Duodenal mucosa (tissue), 2 donors: Measurements from ENCODE around the gene GGT7.
"Not testable (repeated sequence)": the region's sequence is repeated elsewhere in the genome, so short reads cannot be mapped to it uniquely, and the experiment has no call there.

Source experiments
- H3K27ac ChIP-seq: one replicate; pipeline ENCODE4 v1.7.0; 2013; ENCODE audit warnings: low read depth, low read length
- H3K27me3 ChIP-seq, 2 donors: one replicate each; pipeline ENCODE4 v1.7.0; 2013; ENCODE audit warnings: low read length in 2 of 2, control low read depth in 1 of 2; ENCODE audit not compliant: insufficient read depth in 2 of 2, control insufficient read depth in 1 of 2
- H3K36me3 ChIP-seq, 2 donors: one replicate each; pipeline ENCODE4 v1.7.0; 2013; ENCODE audit warnings: low read length in 2 of 2, control low read depth in 1 of 2; ENCODE audit not compliant: insufficient read depth in 2 of 2, control insufficient read depth in 1 of 2
- H3K4me1 ChIP-seq, 2 donors: one replicate each; pipeline ENCODE4 v1.7.0; 2013; ENCODE audit warnings: low read length in 2 of 2, control low read depth in 1 of 2; ENCODE audit not compliant: insufficient read depth in 2 of 2, control insufficient read depth in 1 of 2
- H3K4me3 ChIP-seq, 2 donors: one replicate each; pipeline ENCODE4 v1.7.0; 2013; ENCODE audit warnings: low read length in 2 of 2, low read depth in 1 of 2
- H3K9ac ChIP-seq, 2 donors: one replicate each; pipeline ENCODE4 v1.7.0; 2013; ENCODE audit warnings: low read length in 2 of 2, low read depth in 1 of 2
- H3K9me3 ChIP-seq, 2 donors: one replicate each; pipeline ENCODE4 v1.7.0; 2013; ENCODE audit warnings: low read length in 2 of 2, control low read depth in 1 of 2; ENCODE audit not compliant: control insufficient read depth in 1 of 2

GGT7 gene

DNA sequence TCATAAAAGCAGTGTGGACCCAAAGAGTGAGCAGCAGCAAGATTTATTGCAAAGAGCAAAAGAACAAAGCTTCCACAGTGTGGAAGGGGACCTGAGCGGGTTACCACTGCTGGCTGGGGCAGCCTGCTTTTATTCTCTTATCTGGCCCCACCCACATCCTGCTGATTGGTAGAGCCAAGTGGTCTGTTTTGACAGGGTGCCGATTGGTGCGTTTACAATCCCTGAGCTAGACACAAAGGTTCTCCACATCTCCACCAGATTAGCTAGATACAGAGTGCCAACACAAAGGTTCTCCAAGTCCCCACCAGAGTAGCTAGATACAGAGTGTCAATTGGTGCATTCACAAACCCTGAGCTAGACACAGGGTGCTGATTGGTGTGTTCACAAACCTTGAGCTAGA is 25.5 kb upstream of the GGT7 start:
- not testable (repeated sequence) for H3K9ac ChIP-seq, H3K27ac ChIP-seq, H3K4me3 ChIP-seq, H3K9me3 ChIP-seq, H3K36me3 ChIP-seq, H3K27me3 ChIP-seq
- H3K4me1 ChIP-seq: peaks cover 20 to 22% of the 10 kb centered on the region in 2 donors

DNA sequence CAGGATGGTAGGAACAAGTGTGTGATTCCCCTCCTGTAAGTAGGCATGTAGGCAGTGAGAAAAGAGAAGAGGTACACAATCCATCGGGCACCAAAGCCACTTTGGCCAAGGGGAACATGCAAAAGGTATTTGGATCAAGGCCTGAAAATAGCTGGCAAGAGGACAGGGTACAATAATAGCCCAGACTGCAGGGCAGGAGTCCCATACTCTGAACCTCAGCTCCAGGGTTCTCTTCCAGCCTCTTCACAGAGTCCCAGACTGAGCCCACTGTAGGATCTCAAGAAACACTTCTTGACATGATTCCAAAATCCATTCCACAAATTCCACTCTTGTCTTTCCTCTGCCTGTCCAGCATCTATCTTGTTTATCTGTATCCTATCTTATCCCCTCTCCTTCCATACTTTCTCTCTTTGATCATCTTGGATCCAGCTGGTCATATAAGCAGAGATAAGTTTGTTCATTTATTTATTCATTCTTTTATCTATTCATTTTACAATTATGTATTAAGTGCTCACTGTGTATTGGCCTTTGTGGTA is 23.5 kb upstream of the GGT7 start:
- no peak overlapping the region for H3K27ac ChIP-seq

DNA sequence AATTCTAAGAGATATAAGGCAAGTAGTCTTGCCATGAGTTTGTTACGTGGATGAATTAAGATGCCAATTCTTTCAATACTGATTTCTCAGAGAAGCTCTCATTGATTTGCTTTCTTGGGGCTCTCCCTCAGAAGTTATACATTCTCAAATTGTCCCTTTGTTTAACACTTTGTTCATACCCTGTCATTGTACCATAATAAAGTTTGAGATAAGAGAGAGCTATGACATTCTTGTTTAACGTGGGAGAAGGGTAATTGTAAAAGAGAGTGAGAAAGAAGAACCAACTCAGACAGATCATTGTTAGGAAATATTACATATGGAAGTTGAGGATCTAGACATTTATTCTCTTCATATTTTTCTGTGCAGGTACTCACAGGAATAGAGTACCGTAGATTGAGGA is 22.8 kb upstream of the GGT7 start:
- H3K27ac ChIP-seq: no peak overlapping the region
- no peaks in the 10 kb centered on the region for H3K27me3 ChIP-seq
- H3K9ac ChIP-seq: no peak overlapping the region

More for the DNA sequence above, 23.5 kb upstream of the GGT7 start:
- Histone ChIP-seq H3K9me3 (no peaks in the 10 kb centered on the region), H3K27me3 (no peaks in the 10 kb centered on the region), H3K36me3 (peaks cover 6 to 10% of the 10 kb centered on the region in 2 donors), H3K4me3 (no peak overlapping the region), H3K4me1 (peaks cover 29 to 33% of the 10 kb centered on the region in 2 donors), H3K9ac (no peak overlapping the region)

DNA sequence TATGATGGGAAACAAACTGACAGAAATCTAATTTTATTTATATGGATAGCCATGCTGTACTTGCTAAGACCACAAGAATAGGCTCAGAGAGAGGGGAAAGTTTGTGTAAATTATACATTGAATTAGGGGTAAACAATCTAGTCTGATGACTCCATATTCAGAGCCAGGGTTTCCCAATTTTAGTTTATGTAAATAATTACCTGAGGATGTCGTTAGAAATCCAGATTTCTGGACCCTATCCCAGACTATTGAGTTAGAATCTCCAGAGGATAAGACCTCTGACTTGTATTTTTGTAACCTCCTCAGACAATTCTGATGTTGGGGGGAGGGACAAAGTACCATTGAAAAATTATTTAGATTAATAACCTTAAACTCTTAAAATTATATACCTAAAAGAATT is 22.1 kb upstream of the GGT7 start:
- H3K9ac ChIP-seq: no peak overlapping the region
- no peak overlapping the region for H3K27ac ChIP-seq
- no peaks in the 10 kb centered on the region for H3K27me3 ChIP-seq
- H3K9me3 ChIP-seq: no peaks in the 10 kb centered on the region
- H3K4me1 ChIP-seq: peaks cover 32 to 40% of the 10 kb centered on the region in 2 donors
- H3K36me3 ChIP-seq: peaks cover 4 to 7% of the 10 kb centered on the region in 2 donors
- no peak overlapping the region for H3K4me3 ChIP-seq

More for the DNA sequence above, 22.8 kb upstream of the GGT7 start:
- Histone ChIP-seq H3K9me3 (no peaks in the 10 kb centered on the region), H3K36me3 (peaks cover 4 to 7% of the 10 kb centered on the region in 2 donors), H3K4me1 (peaks cover 29 to 35% of the 10 kb centered on the region in 2 donors), H3K4me3 (no peak overlapping the region)

DNA sequence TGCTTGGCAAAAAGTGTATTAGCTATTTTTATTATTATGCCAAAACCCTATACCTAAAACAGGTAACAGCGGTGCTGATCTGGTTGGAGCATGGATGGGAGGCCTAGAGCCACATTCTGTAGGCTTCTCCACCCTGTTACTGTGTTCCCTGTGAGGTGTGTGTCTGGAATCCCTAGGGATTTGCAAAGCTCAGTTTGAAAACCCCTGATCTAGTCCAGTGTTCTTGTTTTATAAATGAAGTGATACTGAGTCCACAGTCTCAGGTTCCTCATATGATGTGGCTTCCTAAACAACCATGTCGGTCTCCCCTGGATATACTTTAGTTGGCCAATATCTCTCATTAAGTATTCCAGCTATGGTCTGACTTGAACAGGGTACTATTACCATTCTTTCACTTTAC is 20.0 kb upstream of the GGT7 start:
- peaks cover 5 to 8% of the 10 kb centered on the region in 2 donors for H3K36me3 ChIP-seq
- no peaks in the 10 kb centered on the region for H3K9me3 ChIP-seq
- no peak overlapping the region for H3K27ac ChIP-seq
- H3K27me3 ChIP-seq: no peaks in the 10 kb centered on the region
- H3K4me3 ChIP-seq: no peak overlapping the region
- no peak overlapping the region for H3K9ac ChIP-seq
- peaks cover 32 to 40% of the 10 kb centered on the region in 2 donors for H3K4me1 ChIP-seq

DNA sequence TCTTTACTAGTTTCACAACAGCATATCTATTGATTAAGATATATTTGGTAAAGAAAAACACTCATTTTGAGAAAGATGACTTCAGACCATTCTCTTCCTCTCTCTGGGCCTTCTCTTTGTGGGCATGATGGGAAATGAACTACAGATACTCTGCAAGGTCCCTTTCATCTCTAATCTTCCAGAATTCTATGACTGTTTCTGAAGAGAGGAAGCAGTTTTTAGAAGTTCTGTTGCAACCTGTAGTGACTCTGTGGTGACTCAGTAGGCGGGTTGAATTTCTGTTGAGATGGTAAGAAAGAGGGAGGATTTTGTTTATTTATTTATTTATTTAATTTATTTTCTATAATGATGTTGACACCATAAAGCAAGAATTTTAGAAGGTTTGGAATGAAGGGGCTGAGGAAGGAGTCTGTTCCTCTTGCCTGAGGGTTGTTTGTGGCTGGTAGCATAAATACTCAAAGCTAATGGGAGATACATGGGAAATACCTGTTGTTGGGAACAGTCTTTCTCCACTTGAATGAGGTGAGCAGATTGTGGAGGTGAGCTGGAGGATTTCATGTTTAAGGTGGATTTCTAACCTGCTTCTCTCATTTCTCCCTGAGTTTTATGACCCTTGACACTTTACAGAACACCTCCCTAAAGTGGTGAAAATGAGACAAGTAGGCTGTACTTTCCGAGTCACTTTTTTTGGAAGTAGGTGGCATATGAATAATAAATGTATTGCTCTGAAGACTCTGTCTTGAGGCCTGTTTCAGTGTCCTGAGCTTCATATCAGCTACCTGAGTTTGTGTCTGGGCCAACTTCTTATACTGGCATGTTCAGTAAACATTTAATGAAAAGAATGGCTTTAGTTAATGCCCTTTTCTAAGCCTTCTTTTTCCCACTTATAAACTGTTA is 18.8 kb upstream of the GGT7 start:
- H3K9me3 ChIP-seq: no peaks in the 10 kb centered on the region
- H3K9ac ChIP-seq: no peak overlapping the region
- no peak overlapping the region for H3K4me3 ChIP-seq
- peaks cover 8 to 9% of the 10 kb centered on the region in 2 donors for H3K36me3 ChIP-seq
- no peak overlapping the region for H3K27ac ChIP-seq
- peaks cover 31 to 38% of the 10 kb centered on the region in 2 donors for H3K4me1 ChIP-seq
- no peaks in the 10 kb centered on the region for H3K27me3 ChIP-seq

DNA sequence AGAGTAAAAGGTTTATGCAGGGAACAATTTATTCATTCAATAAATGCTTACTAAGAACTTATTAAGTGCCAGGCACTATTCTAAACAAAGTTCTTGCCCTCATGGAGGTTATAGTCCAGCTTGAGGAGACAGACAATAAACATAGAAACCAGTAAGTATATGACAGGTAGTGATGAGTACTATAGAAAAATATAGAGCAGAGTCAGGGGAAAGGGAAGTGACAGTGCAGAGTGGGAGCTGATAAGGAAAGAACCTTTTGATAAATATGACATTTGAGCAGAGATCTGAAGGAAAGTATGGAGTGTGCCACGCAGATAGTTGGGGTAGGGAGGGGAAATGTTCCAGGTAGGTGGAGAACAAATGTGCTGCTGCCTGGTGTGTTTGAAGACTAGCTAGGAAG is 15.8 kb upstream of the GGT7 start:
- Histone ChIP-seq H3K4me1 (peaks cover 11 to 20% of the 10 kb centered on the region in 2 donors), H3K27me3 (no peaks in the 10 kb centered on the region), H3K9me3 (no peaks in the 10 kb centered on the region), H3K27ac (no peak overlapping the region), H3K4me3 (no peak overlapping the region), H3K36me3 (peaks cover 11 to 25% of the 10 kb centered on the region in 2 donors), H3K9ac (no peak overlapping the region)

DNA sequence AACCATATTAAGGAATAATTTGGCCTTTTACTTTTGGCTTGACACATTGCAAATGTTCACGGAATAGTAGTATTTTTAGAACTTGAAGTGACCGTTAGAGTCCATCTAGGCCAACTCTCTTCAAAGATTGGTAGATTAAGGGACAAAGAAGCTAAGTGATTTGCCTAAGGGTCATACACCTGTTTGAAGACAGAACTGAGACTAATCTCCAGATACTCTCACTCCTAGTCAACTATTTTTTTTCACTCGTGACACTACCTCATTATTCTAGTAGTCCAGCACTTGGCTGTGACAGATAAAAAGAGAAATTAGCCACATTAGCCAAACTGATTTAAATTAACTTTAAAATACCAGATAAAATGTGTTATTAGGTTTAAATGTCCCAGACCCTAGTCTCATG is 14.4 kb upstream of the GGT7 start:
- Histone ChIP-seq H3K27ac (no peak overlapping the region), H3K9me3 (no peaks in the 10 kb centered on the region), H3K4me3 (no peak overlapping the region), H3K4me1 (peaks cover 13 to 18% of the 10 kb centered on the region in 2 donors), H3K9ac (no peak overlapping the region), H3K27me3 (no peaks in the 10 kb centered on the region), H3K36me3 (peaks cover 15 to 36% of the 10 kb centered on the region in 2 donors)

DNA sequence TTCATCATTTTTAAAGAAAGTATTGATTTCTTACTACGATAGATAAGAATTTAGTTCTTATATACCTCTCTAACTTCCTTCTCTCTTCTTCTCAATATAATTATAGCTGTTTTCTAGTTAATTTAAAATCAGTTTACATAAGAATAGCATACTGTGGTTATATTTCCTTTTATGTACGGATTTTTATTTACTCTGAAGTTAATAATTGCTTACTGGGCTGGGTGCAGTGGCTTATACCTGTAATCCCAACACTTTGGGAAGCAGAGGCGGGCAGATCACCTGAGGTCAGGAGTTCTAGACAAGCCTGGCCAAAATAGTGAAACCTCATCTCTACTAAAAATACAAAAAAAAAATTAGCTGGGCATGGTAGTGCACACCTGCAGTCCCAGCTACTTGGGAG is 13.5 kb upstream of the GGT7 start:
- no peak overlapping the region for H3K27ac ChIP-seq

DNA sequence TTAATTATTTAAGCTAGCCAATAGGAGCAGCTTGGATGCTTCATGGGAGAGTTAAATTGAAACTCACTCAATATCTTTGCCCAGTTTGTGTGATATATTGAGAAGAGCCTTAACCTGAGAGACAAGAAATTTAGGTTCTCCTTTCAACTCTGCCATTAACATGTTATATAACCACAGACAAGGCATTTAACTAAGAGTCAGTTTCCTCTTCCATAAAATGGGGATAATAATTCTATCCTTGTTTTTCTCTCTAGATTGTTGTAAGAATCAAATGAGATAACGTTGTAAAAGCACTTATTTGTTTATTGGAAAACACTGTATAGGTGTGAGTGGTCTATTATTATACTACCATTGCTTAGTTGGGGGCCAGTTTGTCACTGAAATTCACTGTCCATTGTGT is 11.6 kb upstream of the GGT7 start:
- Histone ChIP-seq H3K27ac (no peak overlapping the region), H3K4me1 (peaks cover 3 to 5% of the 10 kb centered on the region in 2 donors), H3K27me3 (no peaks in the 10 kb centered on the region), H3K9me3 (no peaks in the 10 kb centered on the region), H3K4me3 (no peak overlapping the region), H3K9ac (no peak overlapping the region), H3K36me3 (peaks cover 15 to 33% of the 10 kb centered on the region in 2 donors)

More for the DNA sequence above, 13.5 kb upstream of the GGT7 start:
- Histone ChIP-seq H3K36me3 (peaks cover 15 to 33% of the 10 kb centered on the region in 2 donors), H3K4me3 (no peak overlapping the region), H3K4me1 (peaks cover 7 to 12% of the 10 kb centered on the region in 2 donors), H3K27me3 (no peaks in the 10 kb centered on the region), H3K9ac (no peak overlapping the region), H3K9me3 (no peaks in the 10 kb centered on the region)
